ENCODE results near the gene ANKRD12.
"Not testable (repeated sequence)": the region's sequence is repeated elsewhere in the genome, so short reads cannot be mapped to it uniquely, and the experiment has no call there.

- not testable (repeated sequence) for TF ChIP-seq CTCF (IDR thresholded peaks at IDR 0.05; ENCODE audit: low read depth, low read length, poor library complexity, severe bottlenecking); EZH2phosphoT487 (IDR thresholded peaks at IDR 0.05; ENCODE audit: borderline replicate concordance, low read length)
Observed at GRCh38 chr18:9169515-9169914, 32.9 kb downstream of the ANKRD12 start.

Measured in DOHH2 (cell line).